ENCODE results near the gene LURAP1L. TPM values are rescaled to one million over a fixed set of nuclear protein-coding genes. Genes with fewer than 3 reads are reported as not detected.

Gene LURAP1L, protein sequence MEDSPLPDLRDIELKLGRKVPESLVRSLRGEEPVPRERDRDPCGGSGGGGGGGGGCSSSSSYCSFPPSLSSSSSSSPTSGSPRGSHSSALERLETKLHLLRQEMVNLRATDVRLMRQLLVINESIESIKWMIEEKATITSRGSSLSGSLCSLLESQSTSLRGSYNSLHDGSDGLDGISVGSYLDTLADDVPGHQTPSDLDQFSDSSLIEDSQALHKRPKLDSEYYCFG
- 10 to 100 TPM; 19.3 to 42.5 TPM for total RNA-seq

DNA sequence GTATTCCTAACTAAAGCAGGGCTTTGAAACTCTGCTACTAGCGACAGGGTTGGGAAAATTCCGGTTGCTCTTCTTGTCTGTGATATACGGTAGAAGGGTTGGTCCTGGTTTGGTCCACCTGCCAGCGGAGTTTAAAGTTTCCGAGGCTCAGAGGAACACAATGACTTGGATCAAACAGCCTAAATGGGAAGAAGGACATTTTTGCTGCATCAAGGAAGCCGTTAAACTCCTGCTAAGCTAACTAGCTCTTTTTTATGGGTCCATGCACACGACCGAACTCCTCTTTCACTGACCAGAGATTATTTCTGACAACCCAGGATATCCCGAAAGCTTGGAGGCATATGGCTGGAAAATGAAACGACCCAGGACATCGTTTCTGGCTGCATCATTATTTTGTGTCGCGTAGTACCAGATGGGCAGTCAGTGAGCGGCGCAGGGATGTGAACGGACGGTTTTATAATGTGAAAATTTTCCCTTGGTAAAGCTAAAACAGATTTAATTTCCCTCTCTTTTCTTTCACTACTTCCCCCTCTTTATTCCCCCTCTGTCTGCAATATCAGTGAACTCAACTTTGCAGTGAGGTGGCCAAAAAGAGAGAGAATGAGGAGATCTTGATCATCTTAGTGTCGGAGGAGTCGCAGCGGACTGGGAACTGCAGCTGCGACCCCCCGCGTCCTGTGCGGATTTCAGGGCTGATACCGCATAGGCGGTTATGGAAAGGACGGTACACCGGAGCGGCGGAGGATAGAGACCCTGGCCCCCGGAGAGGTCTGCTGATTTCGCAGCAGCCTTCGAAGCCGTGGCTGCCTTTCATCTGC is at the start of gene LURAP1L:
LURAP1L (plus strand) TSS at position 160 of the 818 bp plus-strand sequence. CDS start 696 bp downstream, outside the sequence.
- Histone ChIP-seq H3K27me3 (no peaks in the 10 kb centered on the region), H3K4me1 (no peaks in the 10 kb centered on the region), H3K27ac (peak within 1 kb of the TSS; percentile 96), H3K36me3 (no peaks in the 10 kb centered on the region), H3K9me3 (no peaks in the 10 kb centered on the region), H3K4me3 (peak within 1 kb of the TSS; percentile 69), H3K9ac (ENCODE audit: low read depth in 2 of 2, low read length in 2 of 2) (peak within 1 kb of the TSS; percentile 76 to 96)
- intact Hi-C loops (cut with DNase I), result loop anchor here (5.0 kb wide), 2 partner anchors 42 to 107 kb away; no protein-coding TSS in a partner anchor
- DNase-seq, result peak; percentile 77
- TF ChIP-seq, protein P1, sequence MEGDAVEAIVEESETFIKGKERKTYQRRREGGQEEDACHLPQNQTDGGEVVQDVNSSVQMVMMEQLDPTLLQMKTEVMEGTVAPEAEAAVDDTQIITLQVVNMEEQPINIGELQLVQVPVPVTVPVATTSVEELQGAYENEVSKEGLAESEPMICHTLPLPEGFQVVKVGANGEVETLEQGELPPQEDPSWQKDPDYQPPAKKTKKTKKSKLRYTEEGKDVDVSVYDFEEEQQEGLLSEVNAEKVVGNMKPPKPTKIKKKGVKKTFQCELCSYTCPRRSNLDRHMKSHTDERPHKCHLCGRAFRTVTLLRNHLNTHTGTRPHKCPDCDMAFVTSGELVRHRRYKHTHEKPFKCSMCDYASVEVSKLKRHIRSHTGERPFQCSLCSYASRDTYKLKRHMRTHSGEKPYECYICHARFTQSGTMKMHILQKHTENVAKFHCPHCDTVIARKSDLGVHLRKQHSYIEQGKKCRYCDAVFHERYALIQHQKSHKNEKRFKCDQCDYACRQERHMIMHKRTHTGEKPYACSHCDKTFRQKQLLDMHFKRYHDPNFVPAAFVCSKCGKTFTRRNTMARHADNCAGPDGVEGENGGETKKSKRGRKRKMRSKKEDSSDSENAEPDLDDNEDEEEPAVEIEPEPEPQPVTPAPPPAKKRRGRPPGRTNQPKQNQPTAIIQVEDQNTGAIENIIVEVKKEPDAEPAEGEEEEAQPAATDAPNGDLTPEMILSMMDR (IDR thresholded peaks at IDR 0.05), result no peak

DNA sequence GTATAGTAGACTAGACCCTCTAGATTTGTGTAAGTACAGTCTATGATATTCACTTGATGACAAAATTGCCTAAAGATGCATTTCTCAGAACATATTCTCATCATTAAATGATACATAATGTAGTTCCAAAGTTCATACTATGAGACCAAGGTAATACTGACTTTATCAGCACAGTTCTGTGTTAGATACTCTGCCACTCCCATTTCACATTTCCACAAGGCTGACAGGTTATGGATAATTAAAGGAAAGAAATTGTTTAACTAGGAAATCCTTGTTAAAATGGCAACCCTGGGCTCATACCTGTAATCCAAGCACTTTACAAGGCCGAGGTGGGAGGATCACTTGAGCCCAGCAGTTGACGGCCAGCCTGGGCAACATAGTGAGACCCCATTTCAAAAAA is 48.0 kb upstream of the LURAP1L start:
- H3K27me3 ChIP-seq, result no peaks in the 10 kb centered on the region
- no peaks in the 10 kb centered on the region for H3K9me3 ChIP-seq
- no peak overlapping the region for H3K4me3 ChIP-seq
- no peaks in the 10 kb centered on the region for H3K36me3 ChIP-seq
- H3K9ac ChIP-seq (ENCODE audit: low read depth in 2 of 2, low read length in 2 of 2), result no peak overlapping the region
- intact Hi-C loops (cut with DNase I), result loop anchor here (10.0 kb wide), 1 partner anchor 88 kb away; no protein-coding TSS in a partner anchor
- H3K4me1 ChIP-seq, result no peaks in the 10 kb centered on the region
- no peak for DNase-seq
- TF ChIP-seq, protein P1 (IDR thresholded peaks at IDR 0.05), result no peak
- H3K27ac ChIP-seq, result no peak overlapping the region

DNA sequence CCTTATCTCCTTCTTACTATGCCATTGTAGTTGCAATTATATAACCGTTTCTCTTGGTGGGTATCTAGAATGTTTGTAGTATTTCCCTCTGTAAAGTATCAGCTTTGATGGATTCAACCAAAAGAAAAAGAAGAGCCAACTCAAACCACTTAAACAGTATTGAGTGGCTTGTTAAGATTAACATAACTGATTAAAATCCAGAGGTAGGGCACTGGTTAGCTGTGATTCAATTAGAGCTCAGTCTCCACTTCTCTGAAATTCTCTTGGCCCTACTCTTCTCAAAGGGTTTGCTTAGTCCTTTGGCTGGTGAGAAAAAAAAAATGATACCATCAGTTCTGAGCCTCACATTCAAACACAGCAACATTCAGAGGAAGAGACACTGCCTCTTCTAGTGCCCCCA is 44.6 kb upstream of the LURAP1L start:
- intact Hi-C loops (cut with DNase I), result no loop called here
- no peak overlapping the region for H3K9ac ChIP-seq (ENCODE audit: low read depth in 2 of 2, low read length in 2 of 2)
- H3K36me3 ChIP-seq, result no peaks in the 10 kb centered on the region
- H3K9me3 ChIP-seq, result no peaks in the 10 kb centered on the region
- no peak overlapping the region for H3K27ac ChIP-seq
- TF ChIP-seq, protein P1 (IDR thresholded peaks at IDR 0.05), result no peak
- H3K27me3 ChIP-seq, result no peaks in the 10 kb centered on the region
- no peak overlapping the region for H3K4me3 ChIP-seq
- DNase-seq, result no peak
- no peaks in the 10 kb centered on the region for H3K4me1 ChIP-seq

DNA sequence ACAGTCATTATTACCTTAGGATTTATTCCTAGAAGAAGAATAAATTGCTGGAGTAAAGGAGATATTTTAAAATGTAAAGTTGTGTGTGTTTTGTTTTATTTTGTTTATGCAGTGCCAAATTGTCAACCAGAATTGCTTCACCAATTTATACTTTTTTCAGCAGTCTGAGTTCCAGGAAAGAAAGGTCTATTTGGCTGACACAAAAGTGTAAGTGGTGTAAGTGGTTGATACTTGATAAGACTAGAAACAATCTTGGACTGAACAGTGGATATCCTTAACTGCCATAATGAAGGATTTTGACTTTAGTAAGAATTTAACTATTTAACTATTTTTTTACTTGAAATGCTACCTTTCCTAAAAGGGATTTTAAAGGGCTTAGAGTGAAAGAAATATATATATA is 43.9 kb upstream of the LURAP1L start:
- H3K9ac ChIP-seq (ENCODE audit: low read depth in 2 of 2, low read length in 2 of 2), result no peak overlapping the region
- no peaks in the 10 kb centered on the region for H3K27me3 ChIP-seq
- intact Hi-C loops (cut with DNase I), result no loop called here
- no peak overlapping the region for H3K27ac ChIP-seq
- no peaks in the 10 kb centered on the region for H3K9me3 ChIP-seq
- no peak for DNase-seq
- no peaks in the 10 kb centered on the region for H3K4me1 ChIP-seq
- TF ChIP-seq, protein P1 (IDR thresholded peaks at IDR 0.05), result no peak
- H3K4me3 ChIP-seq, result no peak overlapping the region
- no peaks in the 10 kb centered on the region for H3K36me3 ChIP-seq

DNA sequence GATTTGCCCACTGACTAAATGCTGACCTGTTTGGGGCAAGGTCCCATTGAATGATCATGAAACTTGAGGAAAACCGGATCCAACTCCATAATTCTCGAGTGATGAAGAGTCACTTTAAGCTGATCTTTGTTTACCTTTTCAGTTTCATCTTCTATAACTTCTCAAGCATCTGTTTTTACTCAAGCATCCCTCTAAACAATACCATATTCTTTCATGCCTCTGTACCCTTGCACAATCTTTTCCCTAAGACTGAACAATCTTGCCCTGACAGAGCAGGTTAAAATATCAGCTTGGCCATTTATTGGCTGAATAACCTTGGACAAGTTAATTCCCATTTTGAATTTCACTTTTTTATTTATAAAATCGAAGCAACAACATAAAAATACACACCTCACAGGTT is 41.8 kb upstream of the LURAP1L start:
- intact Hi-C loops (cut with DNase I), result no loop called here
- Histone ChIP-seq H3K9me3 (no peaks in the 10 kb centered on the region), H3K9ac (ENCODE audit: low read depth in 2 of 2, low read length in 2 of 2) (no peak overlapping the region)

More for the DNA sequence above, 41.8 kb upstream of the LURAP1L start:
- H3K27me3 ChIP-seq, result no peaks in the 10 kb centered on the region
- H3K4me1 ChIP-seq, result no peaks in the 10 kb centered on the region
- H3K4me3 ChIP-seq, result no peak overlapping the region
- TF ChIP-seq, protein P1 (IDR thresholded peaks at IDR 0.05), result no peak
- H3K27ac ChIP-seq, result no peak overlapping the region
- H3K36me3 ChIP-seq, result no peaks in the 10 kb centered on the region
- no peak for DNase-seq

All from colonic mucosa (tissue), 4 donors.